Smooth muscle cell (in vitro differentiated cells): ENCODE data around the gene CDKN1A. TPM values are rescaled to one million over a fixed set of nuclear protein-coding genes. Genes with fewer than 3 reads are reported as not detected.

ENCODE experiments used
- DNase-seq: peaks from one replicate; lab custom pipeline; 2025; ENCODE audit not compliant: unreplicated experiment; lab: John Stamatoyannopoulos, UW
- H2AFZ ChIP-seq: fragments of 200-600 bp; sonication (generic); 2 replicates; pipeline ENCODE4 v1.6.0; 2016; ENCODE audit warnings: antibody characterized with exemption, low read depth, mild to moderate bottlenecking
- H3F3A ChIP-seq: fragments of 200-600 bp; sonication (generic); 2 replicates; pipeline ENCODE4 v1.6.0; 2017; ENCODE audit warnings: antibody characterized with exemption, low read depth
- H3K27ac ChIP-seq: fragments of 200-600 bp; sonication (generic); 2 replicates; pipeline ENCODE4 v1.5.1; 2016; ENCODE audit warnings: low read depth, mild to moderate bottlenecking
- H3K27me3 ChIP-seq: fragments of 200-600 bp; sonication (generic); 2 replicates; pipeline ENCODE4 v1.6.1; 2016; ENCODE audit warnings: low read depth, mild to moderate bottlenecking
- H3K36me3 ChIP-seq: fragments of 200-600 bp; sonication (generic); 2 replicates; pipeline ENCODE4 v1.5.1; 2016; ENCODE audit warnings: low read depth
- H3K4me1 ChIP-seq: fragments of 200-600 bp; sonication (generic); 2 replicates; pipeline ENCODE4 v1.5.1; 2016; ENCODE audit warnings: low read depth
- H3K4me2 ChIP-seq: fragments of 200-600 bp; sonication (generic); 2 replicates; pipeline ENCODE4 v1.6.0; 2016; ENCODE audit warnings: mild to moderate bottlenecking
- H3K4me3 ChIP-seq: fragments of 200-600 bp; sonication (generic); 2 replicates; pipeline ENCODE4 v1.5.1; 2016; ENCODE audit warnings: mild to moderate bottlenecking
- H3K79me2 ChIP-seq: fragments of 200-600 bp; sonication (generic); 2 replicates; pipeline ENCODE4 v1.6.0; 2016; ENCODE audit warnings: low read depth, mild to moderate bottlenecking
- H3K9ac ChIP-seq: fragments of 200-600 bp; sonication (generic); 2 replicates; pipeline ENCODE4 v1.6.0; 2016; ENCODE audit warnings: low read depth
- H3K9me3 ChIP-seq: fragments of 200-600 bp; sonication (generic); replicated peaks from 2 replicates; pipeline ENCODE4 v1.5.1; 2016; ENCODE audit warnings: low read depth
- H4K20me1 ChIP-seq: fragments of 200-600 bp; sonication (generic); 2 replicates; pipeline ENCODE4 v1.6.0; 2016; ENCODE audit warnings: low read depth
- WGBS: methylation state at CpG from one replicate; pipeline ENCODE4 v1.1.7; 2016; ENCODE audit warnings: low lambda C conversion rate; 5-methylcytosine and 5-hydroxymethylcytosine counted together
- polyA plus RNA-seq: library from polyadenylated mRNA; unstranded; fragments of >200 nt; fragmentation: Nextera tagmentation; extraction: Ambion mirVana; gene quantifications from 2 replicates; pipeline ENCODE4 v1.2.1, GENCODE V29; 2016
- total RNA-seq: library from RNA; depleted of rRNA; stranded (reverse); fragments of >200 nt; gene quantifications from 2 replicates; pipeline ENCODE4 v1.2.3, GENCODE V29; 2014
- TF ChIP-seq, protein P1 (sequence below): fragments of 200-600 bp; sonication (generic); IDR thresholded peaks from 2 replicates; pipeline ENCODE4 v1.5.1; 2017; ENCODE audit warnings: borderline replicate concordance, mild to moderate bottlenecking, antibody characterized with exemption; ENCODE audit not compliant: insufficient read depth, poor library complexity, severe bottlenecking

CDKN1A gene
- total and polyA plus RNA-seq, 2 experiments from 2014 or later: 859 to 1,633 TPM

DNA sequence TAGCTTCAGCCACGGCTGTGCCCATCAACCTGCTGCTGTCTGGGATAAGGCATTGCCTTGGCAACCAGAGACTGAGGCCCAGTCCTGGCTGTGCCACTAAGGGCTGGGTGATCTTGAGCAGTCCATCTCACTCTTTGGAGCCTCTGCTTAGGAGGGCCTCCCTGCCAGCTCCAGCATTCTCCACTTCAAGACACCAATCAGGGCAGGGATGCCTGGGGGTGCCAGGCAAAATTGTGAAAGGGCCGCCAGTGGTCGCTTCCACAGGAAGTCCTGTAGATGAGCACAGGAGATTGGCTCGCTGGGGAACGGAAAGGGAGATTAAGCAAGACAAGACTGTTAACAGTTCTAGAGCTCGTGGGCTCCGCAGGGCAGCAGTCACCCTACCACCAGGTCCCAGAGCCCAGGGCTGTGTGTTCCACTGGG, 19.0 kb downstream of the CDKN1A start, which contains the start of gene RAB44:
RAB44 (plus strand) TSS at position 346 of the 423 bp plus-strand sequence. CDS start 6,410 bp downstream, outside the sequence.
- Histone ChIP-seq H3K4me1 (no peaks in the 10 kb centered on the region), H3K4me2 (no peak within 1 kb of the TSS), H3F3A (no peaks in the 10 kb centered on the region), H3K9ac (no peak within 1 kb of the TSS), H3K9me3 (no peaks in the 10 kb centered on the region), H4K20me1 (no peaks in the 10 kb centered on the region), H3K79me2 (no peaks in the 10 kb centered on the region), H3K27ac (no peak within 1 kb of the TSS), H3K27me3 (no peaks in the 10 kb centered on the region), H3K4me3 (no peak within 1 kb of the TSS), H2AFZ (no peak within 1 kb of the TSS), H3K36me3 (no peaks in the 10 kb centered on the region)
- DNase-seq: no peak
- 74% methylated on average over 7 of the region's 7 CpGs for WGBS
- TF ChIP-seq, protein P1, sequence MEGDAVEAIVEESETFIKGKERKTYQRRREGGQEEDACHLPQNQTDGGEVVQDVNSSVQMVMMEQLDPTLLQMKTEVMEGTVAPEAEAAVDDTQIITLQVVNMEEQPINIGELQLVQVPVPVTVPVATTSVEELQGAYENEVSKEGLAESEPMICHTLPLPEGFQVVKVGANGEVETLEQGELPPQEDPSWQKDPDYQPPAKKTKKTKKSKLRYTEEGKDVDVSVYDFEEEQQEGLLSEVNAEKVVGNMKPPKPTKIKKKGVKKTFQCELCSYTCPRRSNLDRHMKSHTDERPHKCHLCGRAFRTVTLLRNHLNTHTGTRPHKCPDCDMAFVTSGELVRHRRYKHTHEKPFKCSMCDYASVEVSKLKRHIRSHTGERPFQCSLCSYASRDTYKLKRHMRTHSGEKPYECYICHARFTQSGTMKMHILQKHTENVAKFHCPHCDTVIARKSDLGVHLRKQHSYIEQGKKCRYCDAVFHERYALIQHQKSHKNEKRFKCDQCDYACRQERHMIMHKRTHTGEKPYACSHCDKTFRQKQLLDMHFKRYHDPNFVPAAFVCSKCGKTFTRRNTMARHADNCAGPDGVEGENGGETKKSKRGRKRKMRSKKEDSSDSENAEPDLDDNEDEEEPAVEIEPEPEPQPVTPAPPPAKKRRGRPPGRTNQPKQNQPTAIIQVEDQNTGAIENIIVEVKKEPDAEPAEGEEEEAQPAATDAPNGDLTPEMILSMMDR: no peak

DNA sequence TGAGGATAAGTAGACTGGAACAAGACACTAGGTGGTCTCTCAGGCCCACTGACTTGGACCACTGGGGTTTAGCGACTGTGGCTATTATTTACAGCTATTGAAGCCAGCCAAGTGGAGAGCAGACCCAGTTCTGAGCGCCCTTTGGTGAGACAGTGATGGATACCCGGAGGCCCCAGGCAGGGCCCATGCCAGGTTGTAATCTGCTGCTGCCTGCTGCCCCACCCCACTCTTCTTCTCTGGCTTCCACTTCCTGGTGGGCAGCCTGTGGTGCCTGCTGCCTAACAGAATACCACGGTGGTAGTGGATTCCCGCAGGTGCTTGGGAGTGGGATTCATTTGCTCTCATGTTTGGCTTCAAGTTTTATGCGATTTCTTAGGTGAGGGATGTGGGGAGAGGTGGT, 19.7 kb downstream of the CDKN1A start:
- DNase-seq: no peak
- TF ChIP-seq, protein P1: no peak
- Histone ChIP-seq H3F3A (no peaks in the 10 kb centered on the region), H3K36me3 (no peaks in the 10 kb centered on the region), H3K9me3 (no peaks in the 10 kb centered on the region), H3K4me2 (no peak overlapping the region), H4K20me1 (no peaks in the 10 kb centered on the region), H3K79me2 (no peaks in the 10 kb centered on the region), H3K27ac (no peak overlapping the region), H3K4me1 (no peaks in the 10 kb centered on the region), H2AFZ (no peak overlapping the region), H3K4me3 (no peak overlapping the region), H3K27me3 (no peaks in the 10 kb centered on the region), H3K9ac (no peak overlapping the region)
- 91% methylated on average over 6 of the region's 6 CpGs for WGBS

DNA sequence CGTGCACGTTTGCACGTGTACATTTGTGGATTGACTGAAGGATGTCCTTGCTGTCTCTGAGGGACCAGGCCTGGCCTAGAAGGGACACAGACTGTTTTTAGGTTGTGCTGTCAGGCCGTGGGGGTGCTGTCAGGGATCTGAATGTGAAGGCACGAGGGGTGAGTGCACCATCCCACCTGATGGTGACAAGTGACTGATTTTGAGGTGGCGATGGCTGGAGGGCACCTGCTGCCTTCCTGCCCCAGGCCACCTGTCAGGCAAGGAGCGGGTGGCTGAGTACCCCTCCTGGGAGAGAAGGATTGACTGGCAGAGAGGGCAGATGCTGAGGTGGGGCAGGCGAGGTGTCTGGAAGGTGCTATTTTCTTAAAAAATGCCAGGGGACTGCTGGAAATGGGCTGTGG, 20.4 kb downstream of the CDKN1A start:
- Histone ChIP-seq H4K20me1 (no peaks in the 10 kb centered on the region), H3K4me3 (no peak overlapping the region), H3K79me2 (no peaks in the 10 kb centered on the region), H3K4me1 (no peaks in the 10 kb centered on the region), H3K9ac (no peak overlapping the region), H2AFZ (no peak overlapping the region), H3K36me3 (no peaks in the 10 kb centered on the region), H3F3A (no peaks in the 10 kb centered on the region), H3K9me3 (no peaks in the 10 kb centered on the region), H3K4me2 (no peak overlapping the region), H3K27me3 (no peaks in the 10 kb centered on the region), H3K27ac (no peak overlapping the region)
- WGBS: 87% methylated on average over 8 of the region's 8 CpGs
- TF ChIP-seq, protein P1: no peak
- DNase-seq: no peak

- H3F3A ChIP-seq: no peaks in the 10 kb centered on the region
- no peak for DNase-seq
- H3K79me2 ChIP-seq: no peaks in the 10 kb centered on the region
- no peaks in the 10 kb centered on the region for H3K4me1 ChIP-seq
- H3K4me2 ChIP-seq: no peak overlapping the region
- H4K20me1 ChIP-seq: no peaks in the 10 kb centered on the region
- H3K36me3 ChIP-seq: no peaks in the 10 kb centered on the region
- no peaks in the 10 kb centered on the region for H3K9me3 ChIP-seq
- H3K9ac ChIP-seq: no peak overlapping the region
- WGBS: 90% methylated on average over 7 of the region's 7 CpGs
- no peak overlapping the region for H2AFZ ChIP-seq
- H3K27me3 ChIP-seq: no peaks in the 10 kb centered on the region
- H3K27ac ChIP-seq: no peak overlapping the region
- no peak overlapping the region for H3K4me3 ChIP-seq
- TF ChIP-seq, protein P1: no peak
Observed at GRCh38 chr6:36699348-36699747, 20.8 kb downstream of the CDKN1A start.
